Parathyroid adenoma (tissue), 2 donors: Measurements from ENCODE around the gene CATSPERZ.

Experiments used
- H2AFZ ChIP-seq: fragments of 300-600 bp; sonication (generic); one replicate; pipeline ENCODE4 v1.7.0; 2017; ENCODE audit warnings: antibody characterized with exemption, mild to moderate bottlenecking
- H3K27ac ChIP-seq: fragments of 300-600 bp; sonication (generic); one replicate; pipeline ENCODE4 v1.7.0; 2017
- H3K27me3 ChIP-seq: fragments of 300-600 bp; sonication (generic); one replicate; pipeline ENCODE4 v1.7.0; 2017; ENCODE audit warnings: low read length; ENCODE audit not compliant: control insufficient read depth, insufficient read depth
- H3K36me3 ChIP-seq: fragments of 300-600 bp; sonication (generic); one replicate; pipeline ENCODE4 v1.7.0; 2017; ENCODE audit warnings: low read length; ENCODE audit not compliant: control insufficient read depth, insufficient read depth
- H3K4me1 ChIP-seq: fragments of 300-600 bp; sonication (generic); one replicate; pipeline ENCODE4 v1.7.0; 2017; ENCODE audit warnings: control low read depth
- H3K4me2 ChIP-seq: fragments of 300-600 bp; sonication (generic); one replicate; pipeline ENCODE4 v1.7.0; 2017; ENCODE audit warnings: low read length
- H3K4me3 ChIP-seq: fragments of 300-600 bp; sonication (generic); one replicate; pipeline ENCODE4 v1.7.0; 2017; ENCODE audit warnings: low read depth, low read length
- H3K79me2 ChIP-seq: fragments of 300-600 bp; sonication (generic); one replicate; pipeline ENCODE4 v1.7.0; 2017; ENCODE audit warnings: control low read depth
- H3K9ac ChIP-seq: fragments of 300-600 bp; sonication (generic); one replicate; pipeline ENCODE4 v1.7.0; 2017; ENCODE audit warnings: mild to moderate bottlenecking
- H3K9me3 ChIP-seq: fragments of 300-600 bp; sonication (generic); one replicate; pipeline ENCODE4 v1.7.0; 2017; ENCODE audit warnings: low read length; ENCODE audit not compliant: control insufficient read depth
- TF ChIP-seq, protein P1 (sequence below): fragments of 300-600 bp; sonication (generic); IDR thresholded peaks from one replicate; pipeline ENCODE4 v1.7.0; 2017; ENCODE audit warnings: antibody characterized with exemption, mild to moderate bottlenecking
- donor health status: primary hyperparathyroidism.

The CATSPERZ gene

DNA sequence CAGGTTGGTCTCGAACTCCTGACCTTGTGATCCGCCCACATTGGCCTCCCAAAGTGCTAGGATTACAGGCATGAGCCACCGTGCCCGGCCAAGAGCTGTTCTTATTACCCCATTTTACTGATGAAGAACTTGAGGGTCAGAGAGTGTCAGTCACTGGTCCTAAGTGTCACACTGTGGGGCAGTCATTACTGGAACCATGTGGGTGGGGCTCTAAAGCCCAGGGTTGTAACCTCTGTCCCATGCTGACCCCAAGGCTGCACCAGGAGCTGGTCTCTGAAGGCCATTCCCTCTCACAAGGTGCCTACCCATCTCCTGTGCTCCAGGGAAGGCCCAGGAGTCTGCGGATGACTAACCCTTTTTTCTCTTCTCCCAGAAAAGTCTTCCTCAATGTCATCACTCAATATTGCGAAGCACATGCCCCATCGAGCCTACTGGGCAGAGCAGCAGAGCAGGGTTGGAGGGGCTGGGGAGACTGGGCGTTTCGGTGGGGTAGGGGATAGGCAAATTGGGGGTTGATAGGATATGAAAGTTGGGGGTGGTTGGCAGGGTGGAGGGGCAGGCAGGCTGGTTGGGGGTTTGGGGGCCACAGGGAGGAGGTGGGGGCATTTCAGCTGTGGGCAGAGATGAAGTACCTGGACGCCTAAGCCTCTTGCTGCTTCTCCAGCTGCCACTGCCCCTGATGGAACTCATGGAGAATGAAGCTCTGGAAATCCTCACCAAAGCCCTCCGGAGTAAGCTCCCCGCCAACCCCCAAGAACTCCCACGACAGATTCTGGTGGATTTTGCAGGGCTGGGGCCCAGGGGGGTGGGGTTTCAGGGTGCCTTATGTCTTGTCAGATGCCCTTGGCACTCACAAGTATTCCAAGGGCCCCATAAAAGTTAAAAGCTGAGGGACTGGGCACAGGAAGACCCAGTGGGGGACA is 3.2 kb downstream of the CATSPERZ start:
- Histone ChIP-seq H2AFZ (no peak overlapping the region), H3K4me3 (no peak overlapping the region), H3K27me3 (no peaks in the 10 kb centered on the region), H3K27ac (peak overlapping the region; percentile 97), H3K9ac (no peak overlapping the region), H3K9me3 (no peaks in the 10 kb centered on the region), H3K4me1 (peaks cover 8% of the 10 kb centered on the region), H3K79me2 (no peaks in the 10 kb centered on the region), H3K4me2 (peak overlapping the region; percentile 88), H3K36me3 (no peaks in the 10 kb centered on the region)
- TF ChIP-seq, protein P1, sequence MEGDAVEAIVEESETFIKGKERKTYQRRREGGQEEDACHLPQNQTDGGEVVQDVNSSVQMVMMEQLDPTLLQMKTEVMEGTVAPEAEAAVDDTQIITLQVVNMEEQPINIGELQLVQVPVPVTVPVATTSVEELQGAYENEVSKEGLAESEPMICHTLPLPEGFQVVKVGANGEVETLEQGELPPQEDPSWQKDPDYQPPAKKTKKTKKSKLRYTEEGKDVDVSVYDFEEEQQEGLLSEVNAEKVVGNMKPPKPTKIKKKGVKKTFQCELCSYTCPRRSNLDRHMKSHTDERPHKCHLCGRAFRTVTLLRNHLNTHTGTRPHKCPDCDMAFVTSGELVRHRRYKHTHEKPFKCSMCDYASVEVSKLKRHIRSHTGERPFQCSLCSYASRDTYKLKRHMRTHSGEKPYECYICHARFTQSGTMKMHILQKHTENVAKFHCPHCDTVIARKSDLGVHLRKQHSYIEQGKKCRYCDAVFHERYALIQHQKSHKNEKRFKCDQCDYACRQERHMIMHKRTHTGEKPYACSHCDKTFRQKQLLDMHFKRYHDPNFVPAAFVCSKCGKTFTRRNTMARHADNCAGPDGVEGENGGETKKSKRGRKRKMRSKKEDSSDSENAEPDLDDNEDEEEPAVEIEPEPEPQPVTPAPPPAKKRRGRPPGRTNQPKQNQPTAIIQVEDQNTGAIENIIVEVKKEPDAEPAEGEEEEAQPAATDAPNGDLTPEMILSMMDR: no peak

DNA sequence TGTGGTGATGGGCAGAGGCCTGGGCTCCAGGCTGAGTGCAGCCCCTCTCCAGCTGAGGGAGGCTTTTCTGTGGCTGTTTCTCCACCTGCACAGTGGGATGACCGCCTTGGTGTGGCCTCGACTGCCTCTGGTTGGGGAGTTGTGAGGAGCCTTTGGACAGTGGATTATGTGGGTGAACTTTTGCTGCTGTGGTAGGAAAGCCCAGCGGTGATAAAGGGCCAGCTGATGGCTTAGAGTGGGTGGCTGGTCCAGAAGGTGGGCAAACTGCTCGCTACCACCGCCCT is 3.8 kb downstream of the CATSPERZ start:
- Histone ChIP-seq H3K27ac (peak overlapping the region; percentile 97), H3K9ac (no peak overlapping the region), H2AFZ (peak overlapping the region; percentile 76), H3K79me2 (no peaks in the 10 kb centered on the region), H3K27me3 (no peaks in the 10 kb centered on the region), H3K4me2 (peak overlapping the region; percentile 88), H3K9me3 (no peaks in the 10 kb centered on the region), H3K4me1 (peaks cover 8% of the 10 kb centered on the region), H3K36me3 (no peaks in the 10 kb centered on the region), H3K4me3 (peak overlapping the region; percentile 78)
- TF ChIP-seq, protein P1: no peak

DNA sequence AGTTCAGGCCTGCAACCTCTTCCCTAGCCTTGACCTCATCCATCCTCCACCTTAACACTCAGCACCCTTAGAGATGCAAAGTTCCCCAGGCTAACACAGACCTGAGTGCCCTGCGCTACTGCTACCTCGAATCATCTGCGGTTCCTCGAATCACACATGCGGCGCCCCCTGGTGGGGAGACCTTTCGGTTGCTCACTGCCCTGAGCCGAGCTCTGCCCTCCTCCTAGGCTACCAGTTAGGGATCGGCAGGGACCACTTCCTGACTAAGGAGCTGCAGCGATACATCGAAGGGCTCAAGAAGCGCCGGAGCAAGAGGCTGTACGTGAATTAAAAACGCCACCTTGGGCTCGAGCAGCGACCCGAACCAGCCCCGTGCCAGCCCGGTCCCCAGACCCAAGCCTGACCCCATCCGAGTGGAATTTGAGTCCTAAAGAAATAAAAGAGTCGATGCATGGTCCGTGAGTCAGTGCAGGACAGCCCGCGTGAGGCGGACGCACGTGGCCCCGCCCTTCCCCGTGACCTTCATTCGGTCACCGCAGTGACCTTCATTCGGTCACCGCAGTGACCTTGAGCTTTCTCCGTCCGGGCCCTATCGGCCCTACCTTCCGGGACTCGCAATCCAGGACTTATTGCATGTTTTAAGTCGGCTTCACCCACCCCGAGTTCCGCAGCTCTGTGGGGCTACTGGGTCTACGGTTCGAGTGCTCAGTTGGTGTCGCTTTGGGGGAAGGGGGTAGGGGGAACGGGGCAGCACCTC is 4.3 kb downstream of the CATSPERZ start:
- no peaks in the 10 kb centered on the region for H3K9me3 ChIP-seq
- TF ChIP-seq, protein P1: peak; percentile 64
- no peaks in the 10 kb centered on the region for H3K27me3 ChIP-seq
- H3K36me3 ChIP-seq: no peaks in the 10 kb centered on the region
- peak overlapping the region; percentile 97 for H3K27ac ChIP-seq
- peaks cover 8% of the 10 kb centered on the region for H3K4me1 ChIP-seq
- peak overlapping the region; percentile 88 for H3K4me2 ChIP-seq
- peak overlapping the region; percentile 78 for H3K4me3 ChIP-seq
- no peak overlapping the region for H3K9ac ChIP-seq
- peak overlapping the region; percentile 76 for H2AFZ ChIP-seq
- H3K79me2 ChIP-seq: no peaks in the 10 kb centered on the region

DNA sequence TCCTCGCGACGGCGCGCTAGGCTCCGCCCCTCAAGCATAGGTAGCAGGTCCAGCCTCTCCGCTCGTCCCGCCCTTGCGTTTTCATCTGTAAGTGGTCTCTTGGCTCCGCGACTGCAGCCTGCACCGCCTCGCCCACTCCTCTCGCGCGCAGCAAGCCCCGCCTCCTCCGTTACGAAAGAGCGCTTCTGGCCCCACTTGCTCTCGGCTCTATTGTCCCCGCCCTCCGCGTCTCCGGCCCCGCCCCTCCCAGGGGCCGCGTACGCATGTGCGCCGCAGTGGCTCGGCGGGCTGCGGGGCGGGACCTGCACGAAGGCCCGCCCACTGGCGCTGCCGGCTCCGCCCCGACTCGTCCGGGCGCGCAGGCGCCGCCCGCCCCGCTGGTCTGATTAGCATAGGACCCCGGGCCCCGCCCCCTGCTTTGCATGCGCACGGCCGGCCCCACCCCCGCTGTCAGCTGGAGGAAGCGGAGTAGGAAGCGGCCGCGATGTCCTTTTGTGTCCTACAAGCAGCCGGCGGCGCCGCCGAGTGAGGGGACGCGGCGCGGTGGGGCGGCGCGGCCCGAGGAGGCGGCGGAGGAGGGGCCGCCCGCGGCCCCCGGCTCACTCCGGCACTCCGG is 5.0 kb downstream of the CATSPERZ start, which contains the start of gene ESRRA:
TSS of gene ESRRA (plus strand) at position 450 of the 616 bp plus-strand sequence. CDS start 1,656 bp downstream, outside the sequence.
- Histone ChIP-seq H3K4me3 (peak within 1 kb of the TSS; percentile 78), H3K4me2 (peak within 1 kb of the TSS; percentile 88), H3K79me2 (no peaks in the 10 kb centered on the region), H2AFZ (peak within 1 kb of the TSS; percentile 76), H3K27me3 (no peaks in the 10 kb centered on the region), H3K9ac (peak within 1 kb of the TSS; percentile 11), H3K36me3 (no peaks in the 10 kb centered on the region), H3K27ac (peak within 1 kb of the TSS; percentile 97), H3K4me1 (peaks cover 5% of the 10 kb centered on the region), H3K9me3 (no peaks in the 10 kb centered on the region)
- TF ChIP-seq, protein P1: no peak
